ENCODE data around the gene PTX4. TPM values are rescaled to one million over a fixed set of nuclear protein-coding genes. Genes with fewer than 3 reads are reported as not detected.

The PTX4 gene
- total RNA-seq, 1 experiment from 2014 or later: not detected

- Histone ChIP-seq H2AK5ac (ENCODE audit: insufficient read length, low read length) (no peak overlapping the region), H2BK12ac (ENCODE audit: insufficient read length, low read depth, low read length) (no peak overlapping the region), H2BK5ac (ENCODE audit: insufficient read length, low read length) (no peak overlapping the region), H2BK120ac (ENCODE audit: low read depth, low read length, poor library complexity, severe bottlenecking) (no peak overlapping the region), H3K4me2 (ENCODE audit: insufficient read depth, insufficient read length, low read length) (no peak overlapping the region), H4K20me1 (ENCODE audit: control insufficient read depth, insufficient read depth, insufficient read length) (no peaks in the 10 kb centered on the region), H3K79me2 (ENCODE audit: insufficient read depth, low read length) (no peaks in the 10 kb centered on the region), H3K9me3 (ENCODE audit: control insufficient read depth, low read depth, low read length) (no peaks in the 10 kb centered on the region), H3K23ac (ENCODE audit: insufficient read length, low read depth, low read length) (no peak overlapping the region), H3K27ac (ENCODE audit: insufficient read length, low read depth, low read length) (no peak overlapping the region), H3K4me1 (ENCODE audit: insufficient read depth, low read length) (no peaks in the 10 kb centered on the region), H3K18ac (ENCODE audit: insufficient read length, low read depth, low read length) (no peak overlapping the region), H3K27me3 (ENCODE audit: insufficient read depth, low read length) (no peaks in the 10 kb centered on the region), H3K79me1 (ENCODE audit: insufficient read depth, low read depth, low read length, poor library complexity, severe bottlenecking) (no peaks in the 10 kb centered on the region), H4K91ac (ENCODE audit: insufficient read length, low read depth, low read length) (no peak overlapping the region), H3K9ac (ENCODE audit: extremely low read depth, insufficient read length, low read length) (no peak overlapping the region), H4K8ac (replicated peaks; ENCODE audit: insufficient read length, low read depth, low read length) (no peak overlapping the region), H3K4ac (ENCODE audit: low read depth, low read length) (no peak overlapping the region), H4K5ac (ENCODE audit: insufficient read length, low read depth, low read length) (no peak overlapping the region), H3T11ph (ENCODE audit: low read length) (no peak overlapping the region), H3K14ac (ENCODE audit: insufficient read depth, low read length) (no peak overlapping the region), H2BK15ac (ENCODE audit: low read depth, low read length) (no peak overlapping the region), H2BK20ac (ENCODE audit: low read depth, low read length, poor library complexity, severe bottlenecking) (no peak overlapping the region), H2AFZ (ENCODE audit: low read length) (no peak overlapping the region), H3K23me2 (ENCODE audit: insufficient read length, low read depth, low read length, poor library complexity, severe bottlenecking) (no peaks in the 10 kb centered on the region), H3K56ac (ENCODE audit: insufficient read length, low read depth, low read length) (no peak overlapping the region)
- Mint-ChIP-seq H3K27ac (no peak overlapping the region), H3K36me3 (ENCODE audit: insufficient read depth in 1 of 3, low read depth in 3 of 3) (peaks cover 2 to 30% (median 23%) of the 10 kb centered on the region in 3 experiments; a peak in 5 of 7 replicates), H3K9me3 (no peaks in the 10 kb centered on the region), H3K4me3 (no peak overlapping the region), H3K27me3 (ENCODE audit: low read depth) (no peaks in the 10 kb centered on the region), H3K4me1 (no peaks in the 10 kb centered on the region)
- no CpG with 5 or more reads among the region's 42 CpGs for WGBS (ENCODE audit: extremely low coverage, insufficient read length, low lambda C conversion rate)
- TF ChIP-seq CTCF (conservative IDR thresholded peaks at IDR 0.05): no peak
- no peak for DNase-seq
Measured at GRCh38 chr16:1457489-1458245, 31.1 kb downstream of the PTX4 start.

Measured in H9 (cell line).